Measurements from ENCODE around the gene CLEC18B.

DNA sequence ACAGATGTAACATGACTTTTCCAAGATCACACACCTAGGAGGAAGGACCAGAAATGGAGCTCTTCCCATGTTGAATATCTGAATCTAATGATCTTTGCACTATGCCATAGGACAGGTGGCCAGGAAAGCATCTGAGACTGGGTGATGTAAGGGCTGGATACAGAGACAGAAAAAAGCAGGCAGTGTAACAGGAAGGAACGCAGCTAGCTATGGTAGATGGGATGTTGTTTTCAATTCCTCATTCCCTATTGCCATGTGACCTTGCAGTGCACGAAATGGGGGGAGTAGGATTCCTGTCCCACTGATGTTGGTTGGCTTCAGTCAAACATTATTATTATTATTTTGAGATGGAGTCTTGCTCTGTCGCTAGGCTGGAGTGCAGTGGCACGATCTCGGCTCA lies 48.9 kb downstream of the CLEC18B start:
- TF ChIP-seq, protein P1, sequence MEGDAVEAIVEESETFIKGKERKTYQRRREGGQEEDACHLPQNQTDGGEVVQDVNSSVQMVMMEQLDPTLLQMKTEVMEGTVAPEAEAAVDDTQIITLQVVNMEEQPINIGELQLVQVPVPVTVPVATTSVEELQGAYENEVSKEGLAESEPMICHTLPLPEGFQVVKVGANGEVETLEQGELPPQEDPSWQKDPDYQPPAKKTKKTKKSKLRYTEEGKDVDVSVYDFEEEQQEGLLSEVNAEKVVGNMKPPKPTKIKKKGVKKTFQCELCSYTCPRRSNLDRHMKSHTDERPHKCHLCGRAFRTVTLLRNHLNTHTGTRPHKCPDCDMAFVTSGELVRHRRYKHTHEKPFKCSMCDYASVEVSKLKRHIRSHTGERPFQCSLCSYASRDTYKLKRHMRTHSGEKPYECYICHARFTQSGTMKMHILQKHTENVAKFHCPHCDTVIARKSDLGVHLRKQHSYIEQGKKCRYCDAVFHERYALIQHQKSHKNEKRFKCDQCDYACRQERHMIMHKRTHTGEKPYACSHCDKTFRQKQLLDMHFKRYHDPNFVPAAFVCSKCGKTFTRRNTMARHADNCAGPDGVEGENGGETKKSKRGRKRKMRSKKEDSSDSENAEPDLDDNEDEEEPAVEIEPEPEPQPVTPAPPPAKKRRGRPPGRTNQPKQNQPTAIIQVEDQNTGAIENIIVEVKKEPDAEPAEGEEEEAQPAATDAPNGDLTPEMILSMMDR (IDR thresholded peaks at IDR 0.05) = no peak
- no peak for TF ChIP-seq EZH2phosphoT487 (IDR thresholded peaks at IDR 0.05)
